DOHH2 (cell line): ENCODE data around the gene CAMSAP1.

Experiments
- H3F3A ChIP-seq: fragments of 200-600 bp; sonication (generic), shearing (Covaris generic); 2 replicates; pipeline ENCODE4 v1.6.0; 2016; ENCODE audit warnings: antibody characterized with exemption, mild to moderate bottlenecking; ENCODE audit not compliant: control insufficient read depth, insufficient read depth
- H3K27ac ChIP-seq: fragments of 200-600 bp; sonication (generic); 2 replicates; pipeline ENCODE4 v1.5.1; 2014; ENCODE audit warnings: low read depth, mild to moderate bottlenecking, low read length, moderate library complexity
- H3K27me3 ChIP-seq: fragments of 200-600 bp; sonication (generic); 2 replicates; pipeline ENCODE4 v1.6.1; 2014; ENCODE audit warnings: mild to moderate bottlenecking, low read length, mixed read lengths; ENCODE audit not compliant: control insufficient read depth
- H3K36me3 ChIP-seq: fragments of 200-600 bp; sonication (generic); 2 replicates; pipeline ENCODE4 v1.6.1; 2014; ENCODE audit warnings: mild to moderate bottlenecking, low read length, moderate library complexity, mixed read lengths; ENCODE audit not compliant: control insufficient read depth
- H3K4me1 ChIP-seq: fragments of 200-600 bp; sonication (generic); 2 replicates; pipeline ENCODE4 v1.6.1; 2014; ENCODE audit warnings: mild to moderate bottlenecking, low read length, mixed read lengths; ENCODE audit not compliant: control insufficient read depth
- H3K4me2 ChIP-seq: fragments of 200-600 bp; sonication (generic); 2 replicates; pipeline ENCODE4 v1.6.0; 2014; ENCODE audit warnings: mild to moderate bottlenecking, low read length, moderate library complexity
- H3K4me3 ChIP-seq: fragments of 200-600 bp; sonication (generic); 2 replicates; pipeline ENCODE4 v1.5.1; 2014; ENCODE audit warnings: mild to moderate bottlenecking, low read length, mixed read lengths
- H3K79me2 ChIP-seq: fragments of 200-600 bp; sonication (generic); 2 replicates; pipeline ENCODE4 v1.6.1; 2014; ENCODE audit warnings: mild to moderate bottlenecking, low read length, mixed read lengths; ENCODE audit not compliant: control insufficient read depth
- H3K9me2 ChIP-seq: fragments of 200-600 bp; sonication (generic); replicated peaks from 2 replicates; pipeline ENCODE4 v1.6.1; 2014; ENCODE audit warnings: mild to moderate bottlenecking, low read length, mixed read lengths; ENCODE audit not compliant: control insufficient read depth
- H3K9me3 ChIP-seq: fragments of 200-600 bp; sonication (generic); 2 replicates; pipeline ENCODE4 v1.6.1; 2014; ENCODE audit warnings: antibody characterized with exemption, low read length, mixed read lengths; ENCODE audit not compliant: control insufficient read depth, insufficient read depth
- H4K20me1 ChIP-seq: fragments of 200-600 bp; sonication (generic); 2 replicates; pipeline ENCODE4 v1.6.0; 2014; ENCODE audit warnings: low read depth, mild to moderate bottlenecking, antibody characterized with exemption, low read length, moderate library complexity; ENCODE audit not compliant: control insufficient read depth, insufficient read depth
- EZH2phosphoT487 ChIP-seq: fragments of 200-600 bp; sonication (generic); IDR thresholded peaks from 2 replicates; pipeline ENCODE4 v1.6.1; 2017; ENCODE audit warnings: borderline replicate concordance, mild to moderate bottlenecking, antibody characterized with exemption, low read length, moderate library complexity, mixed read lengths
- TF ChIP-seq, protein P1 (sequence below): fragments of 200-600 bp; sonication (generic); IDR thresholded peaks from one replicate; pipeline ENCODE4 v1.5.1; 2014; ENCODE audit warnings: antibody characterized with exemption, mild to moderate bottlenecking, low read depth, low read length; ENCODE audit not compliant: poor library complexity, severe bottlenecking

The CAMSAP1 gene

DNA sequence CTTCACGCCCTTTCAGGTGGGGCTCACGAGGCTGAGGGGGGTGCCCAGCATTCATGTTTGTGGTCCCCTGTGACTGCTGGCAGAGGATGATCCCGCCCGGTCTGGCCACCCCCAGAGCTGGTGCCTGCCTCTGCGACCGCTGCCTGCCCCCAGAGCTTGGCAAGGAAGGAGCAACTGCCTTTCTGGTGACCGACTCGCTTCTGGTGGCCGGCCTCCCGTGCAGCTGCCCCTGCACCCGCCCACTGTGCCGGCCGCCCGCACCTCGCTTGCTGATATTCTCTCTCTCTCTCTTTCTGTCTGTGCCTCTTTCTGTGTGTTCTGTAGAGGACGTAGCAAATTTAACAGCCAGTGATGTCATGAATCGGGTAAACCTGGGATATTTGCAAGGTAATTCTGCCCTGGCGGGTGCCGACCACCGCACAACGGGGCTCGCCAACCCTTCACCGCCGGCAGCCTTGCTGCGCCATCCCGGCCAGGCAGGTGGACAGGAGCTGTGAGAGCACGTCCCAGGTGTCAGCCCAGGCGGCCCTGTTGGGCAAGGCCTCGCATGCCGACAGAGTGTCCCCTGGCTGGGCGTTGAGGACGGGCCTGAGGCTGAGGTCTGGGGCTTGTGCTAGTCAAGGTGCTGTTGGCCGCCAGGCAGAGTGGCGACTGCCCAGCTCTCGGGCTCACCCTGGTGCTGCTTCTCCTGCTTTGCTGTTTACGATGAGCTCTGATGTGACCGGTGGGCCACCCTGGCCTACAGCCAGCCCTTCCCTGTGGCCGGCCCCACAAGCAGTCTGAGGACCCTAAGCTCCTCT is 119.4 kb downstream of the CAMSAP1 start:
- Histone ChIP-seq H3K27ac (no peak overlapping the region), H3K27me3 (no peaks in the 10 kb centered on the region)
- TF ChIP-seq EZH2phosphoT487 = no peak
- TF ChIP-seq, protein P1, sequence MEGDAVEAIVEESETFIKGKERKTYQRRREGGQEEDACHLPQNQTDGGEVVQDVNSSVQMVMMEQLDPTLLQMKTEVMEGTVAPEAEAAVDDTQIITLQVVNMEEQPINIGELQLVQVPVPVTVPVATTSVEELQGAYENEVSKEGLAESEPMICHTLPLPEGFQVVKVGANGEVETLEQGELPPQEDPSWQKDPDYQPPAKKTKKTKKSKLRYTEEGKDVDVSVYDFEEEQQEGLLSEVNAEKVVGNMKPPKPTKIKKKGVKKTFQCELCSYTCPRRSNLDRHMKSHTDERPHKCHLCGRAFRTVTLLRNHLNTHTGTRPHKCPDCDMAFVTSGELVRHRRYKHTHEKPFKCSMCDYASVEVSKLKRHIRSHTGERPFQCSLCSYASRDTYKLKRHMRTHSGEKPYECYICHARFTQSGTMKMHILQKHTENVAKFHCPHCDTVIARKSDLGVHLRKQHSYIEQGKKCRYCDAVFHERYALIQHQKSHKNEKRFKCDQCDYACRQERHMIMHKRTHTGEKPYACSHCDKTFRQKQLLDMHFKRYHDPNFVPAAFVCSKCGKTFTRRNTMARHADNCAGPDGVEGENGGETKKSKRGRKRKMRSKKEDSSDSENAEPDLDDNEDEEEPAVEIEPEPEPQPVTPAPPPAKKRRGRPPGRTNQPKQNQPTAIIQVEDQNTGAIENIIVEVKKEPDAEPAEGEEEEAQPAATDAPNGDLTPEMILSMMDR = no peak

DNA sequence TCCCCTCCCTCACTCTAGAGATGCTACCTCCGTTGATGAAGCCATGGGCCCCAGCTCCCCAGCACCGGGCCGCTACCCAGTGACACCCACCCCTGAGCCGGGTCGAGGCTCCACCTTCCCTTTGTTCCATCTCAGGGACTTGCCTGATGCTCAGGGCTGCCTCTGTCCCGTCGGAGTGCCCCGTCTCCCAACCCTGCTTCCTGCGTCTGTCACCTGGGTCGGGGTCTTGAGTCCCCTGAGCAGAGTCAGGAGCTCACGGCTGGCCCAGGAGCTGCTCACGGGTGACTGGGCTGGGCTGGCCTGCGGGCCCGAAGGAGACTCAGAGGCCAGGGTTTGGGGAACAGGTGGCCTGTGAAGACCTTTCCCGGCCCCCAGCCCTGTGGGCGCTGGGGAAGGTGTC is 120.0 kb downstream of the CAMSAP1 start:
- no peaks in the 10 kb centered on the region for H3K9me3 ChIP-seq
- TF ChIP-seq EZH2phosphoT487 = no peak
- TF ChIP-seq, protein P1 = no peak

More for the DNA sequence above, 119.4 kb downstream of the CAMSAP1 start:
- Histone ChIP-seq H3K4me1 (no peaks in the 10 kb centered on the region), H3K9me2 (no peaks in the 10 kb centered on the region), H3K9me3 (no peaks in the 10 kb centered on the region), H3K4me2 (no peak overlapping the region), H3K36me3 (no peaks in the 10 kb centered on the region), H4K20me1 (no peaks in the 10 kb centered on the region), H3K4me3 (no peak overlapping the region), H3K79me2 (no peaks in the 10 kb centered on the region), H3F3A (no peaks in the 10 kb centered on the region)

DNA sequence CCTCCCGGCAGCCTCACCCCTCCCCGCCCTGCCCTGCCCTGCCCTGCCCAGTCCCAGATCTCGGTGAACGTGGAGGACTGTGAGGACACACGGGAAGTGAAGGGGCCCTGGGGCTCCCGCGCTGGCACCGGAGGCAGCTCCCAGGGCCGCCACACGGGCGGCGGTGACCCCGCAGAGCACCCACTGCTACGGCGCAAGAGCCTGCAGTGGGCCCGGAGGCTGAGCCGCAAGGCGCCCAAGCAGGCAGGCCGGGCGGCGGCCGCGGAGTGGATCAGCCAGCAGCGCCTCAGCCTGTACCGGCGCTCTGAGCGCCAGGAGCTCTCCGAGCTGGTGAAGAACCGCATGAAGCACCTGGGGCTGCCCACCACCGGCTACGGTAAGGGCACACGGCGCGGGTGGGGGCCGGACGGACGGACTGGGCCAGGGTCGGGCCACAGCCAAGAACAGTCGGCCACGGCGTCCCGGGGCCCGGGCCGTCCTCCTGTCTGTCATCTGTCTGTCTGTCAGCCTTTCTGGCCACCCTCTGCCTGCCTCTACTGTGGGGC is 121.1 kb downstream of the CAMSAP1 start:
- Histone ChIP-seq H3K27me3 (no peaks in the 10 kb centered on the region), H3K79me2 (no peaks in the 10 kb centered on the region), H4K20me1 (no peaks in the 10 kb centered on the region), H3K36me3 (no peaks in the 10 kb centered on the region), H3K4me1 (no peaks in the 10 kb centered on the region), H3K4me2 (no peak overlapping the region), H3K9me2 (no peaks in the 10 kb centered on the region), H3K27ac (no peak overlapping the region), H3K4me3 (no peak overlapping the region), H3K9me3 (no peaks in the 10 kb centered on the region), H3F3A (no peaks in the 10 kb centered on the region)
- TF ChIP-seq EZH2phosphoT487 = no peak
- TF ChIP-seq, protein P1 = no peak

More for the DNA sequence above, 120.0 kb downstream of the CAMSAP1 start:
- no peak overlapping the region for H3K4me2 ChIP-seq
- no peaks in the 10 kb centered on the region for H3K79me2 ChIP-seq
- H4K20me1 ChIP-seq = no peaks in the 10 kb centered on the region
- H3K9me2 ChIP-seq = no peaks in the 10 kb centered on the region
- H3K4me3 ChIP-seq = no peak overlapping the region
- H3K27me3 ChIP-seq = no peaks in the 10 kb centered on the region
- H3F3A ChIP-seq = no peaks in the 10 kb centered on the region
- no peaks in the 10 kb centered on the region for H3K4me1 ChIP-seq
- no peak overlapping the region for H3K27ac ChIP-seq
- H3K36me3 ChIP-seq = no peaks in the 10 kb centered on the region
